Fibroblast of lung (primary cell): ENCODE results near the gene LHFPL5. TPM values are rescaled to one million over a fixed set of nuclear protein-coding genes. Genes with fewer than 3 reads are reported as not detected.

Experiments
- DNase-seq, 2 donors: peaks; one replicate each; pipeline versions ENCODE4 v3.0.0 to v3.0.0-alpha.2; 2010; ENCODE audit warnings: low read depth in 2 of 2
- H2AFZ ChIP-seq: 2 replicates; pipeline ENCODE4 v1.5.1; 2012; ENCODE audit warnings: low read length, control low read depth, inconsistent platforms
- H3K27ac ChIP-seq: 2 replicates; pipeline ENCODE4 v1.5.1; 2011; ENCODE audit warnings: low read length, control low read depth; ENCODE audit not compliant: insufficient read depth
- H3K27me3 ChIP-seq: 2 replicates; pipeline ENCODE4 v1.5.1; 2011; ENCODE audit warnings: mild to moderate bottlenecking, low read length; ENCODE audit not compliant: control insufficient read depth, insufficient read depth
- H3K36me3 ChIP-seq: 2 replicates; pipeline ENCODE4 v1.5.1; 2011; ENCODE audit warnings: low read length; ENCODE audit not compliant: control insufficient read depth, insufficient read depth
- H3K4me1 ChIP-seq: 2 replicates; pipeline ENCODE4 v1.5.1; 2011; ENCODE audit warnings: low read length; ENCODE audit not compliant: control insufficient read depth, insufficient read depth; ENCODE audit errors: extremely low read depth
- H3K4me2 ChIP-seq: 2 replicates; pipeline ENCODE4 v1.5.1; 2011; ENCODE audit warnings: low read length, control low read depth; ENCODE audit not compliant: insufficient read depth; ENCODE audit errors: extremely low read depth
- H3K4me3 ChIP-seq, 4 experiments: fragments of 200-600 bp in 1 of 4; sonication (generic) in 1 of 4; replicated peaks in 1 of 4; 2 replicates each; pipeline ENCODE4 v1.5.1; 2011 to 2016; ENCODE audit warnings: low read length in 4 of 4, low read depth in 3 of 4, mild to moderate bottlenecking in 3 of 4, control low read depth in 2 of 4, inconsistent platforms in 1 of 4, mixed read lengths in 1 of 4; ENCODE audit not compliant: insufficient read depth in 1 of 4; ENCODE audit errors: control extremely low read depth in 1 of 4
- H3K79me2 ChIP-seq: 2 replicates; pipeline ENCODE4 v1.5.1; 2012; ENCODE audit warnings: mild to moderate bottlenecking, low read length, inconsistent platforms; ENCODE audit not compliant: control insufficient read depth, insufficient read depth
- H3K9ac ChIP-seq: 2 replicates; pipeline ENCODE4 v1.5.1; 2011; ENCODE audit warnings: mild to moderate bottlenecking, low read length, control low read depth; ENCODE audit not compliant: insufficient read depth
- H3K9me3 ChIP-seq: 2 replicates; pipeline ENCODE4 v1.5.1; 2012; ENCODE audit warnings: low read depth, low read length; ENCODE audit not compliant: control insufficient read depth, insufficient read depth
- H4K20me1 ChIP-seq: 2 replicates; pipeline ENCODE4 v1.5.1; 2011; ENCODE audit warnings: low read length; ENCODE audit not compliant: control insufficient read depth, insufficient read depth; ENCODE audit errors: extremely low read depth
- EZH2 ChIP-seq: IDR thresholded peaks from 2 replicates; pipeline ENCODE4 v1.5.1; 2012; ENCODE audit warnings: low read length, control low read depth, mild to moderate bottlenecking; ENCODE audit errors: missing control alignments
- polyA minus RNA-seq: library from RNA; depleted of rRNA, polyadenylated mRNA; stranded (reverse); fragments of >200 nt; gene quantifications from 2 replicates; pipeline ENCODE4 v1.2.3, GENCODE V29; 2011; ENCODE audit warnings: low replicate concordance
- polyA plus RNA-seq, 2 donors: library from polyadenylated mRNA; depleted of rRNA in 1 of 2; stranded (reverse) in 1 of 2; unstranded in 1 of 2; fragments of >200 nt; gene quantifications; 2 replicates each; pipeline ENCODE4 v1.2.1, GENCODE V29; 2011 to 2012; ENCODE audit warnings: missing spikeins in 1 of 2
- total RNA-seq: library from RNA; depleted of rRNA; stranded (reverse); fragments of >200 nt; gene quantifications from 2 replicates; pipeline ENCODE4 v1.2.1, GENCODE V29; 2014
- TF ChIP-seq, protein P1 (sequence below), 2 donors: IDR thresholded peaks in 1 of 2; conservative IDR thresholded peaks in 1 of 2; 1 replicate in 1 of 2; 2 replicates in 1 of 2; pipeline ENCODE4 v1.5.1; 2011 to 2012; ENCODE audit warnings: low read length in 2 of 2, control low read depth in 1 of 2, inconsistent platforms in 1 of 2, low read depth in 1 of 2, mild to moderate bottlenecking in 1 of 2

LHFPL5 gene
- total RNA-seq (not detected in 2 replicates), polyA plus RNA-seq (not detected in 2 replicates), polyA minus RNA-seq (not detected in 2 replicates)
- polyA plus RNA-seq (2012), result not detected in 2 replicates

GRCh38 chr6:35804996-35805736, at the start of gene LHFPL5:
TSS of gene LHFPL5 (plus strand) at chr6:35805352. CDS start at chr6:35805671, 319 bp downstream.
- H3K9me3 ChIP-seq, result no peaks in the 10 kb centered on the region
- DNase-seq, result peak; percentile 11 to 15

DNA sequence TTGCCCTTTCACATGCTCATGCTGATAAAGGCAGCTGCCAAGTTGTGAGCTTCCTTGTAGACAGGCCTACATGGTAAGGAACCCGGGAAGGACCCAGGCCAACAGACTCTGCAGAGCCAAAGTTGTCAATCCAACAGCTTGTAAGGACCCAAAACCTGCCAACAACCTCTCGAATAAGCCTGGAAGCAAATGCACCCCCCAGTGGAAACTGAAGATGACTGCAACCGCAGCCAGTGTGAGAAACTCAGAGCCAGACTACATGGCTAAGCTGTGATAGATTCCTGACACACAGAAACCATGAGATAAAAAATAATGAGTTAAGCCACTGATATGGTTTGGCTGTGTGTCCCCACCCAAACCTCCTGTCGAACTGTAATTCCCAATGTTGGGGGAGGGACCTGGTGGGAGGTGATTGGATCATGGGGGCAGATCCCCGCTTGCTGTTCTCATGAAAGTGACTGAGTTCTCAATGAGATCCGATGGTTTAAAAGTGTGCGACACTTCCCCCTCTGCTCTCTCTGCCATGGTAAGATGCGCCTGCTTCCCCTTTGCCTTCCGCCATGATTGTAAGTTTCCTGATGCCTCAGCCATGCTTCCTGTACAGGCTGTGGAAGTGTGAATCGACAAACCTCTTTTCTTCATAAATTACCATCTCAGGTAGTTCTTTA, 47.6 kb upstream of the LHFPL5 start:
- Histone ChIP-seq H4K20me1 (no peaks in the 10 kb centered on the region), H3K9ac (no peak overlapping the region), H3K27ac (no peak overlapping the region), H3K79me2 (no peaks in the 10 kb centered on the region), H2AFZ (no peak overlapping the region), H3K27me3 (no peaks in the 10 kb centered on the region), H3K4me2 (no peak overlapping the region), H3K9me3 (no peaks in the 10 kb centered on the region), H3K4me1 (no peaks in the 10 kb centered on the region), H3K4me3 (no peak overlapping the region), H3K36me3 (no peaks in the 10 kb centered on the region)
- peak; percentile 12 to 46 for DNase-seq
- TF ChIP-seq, protein P1, sequence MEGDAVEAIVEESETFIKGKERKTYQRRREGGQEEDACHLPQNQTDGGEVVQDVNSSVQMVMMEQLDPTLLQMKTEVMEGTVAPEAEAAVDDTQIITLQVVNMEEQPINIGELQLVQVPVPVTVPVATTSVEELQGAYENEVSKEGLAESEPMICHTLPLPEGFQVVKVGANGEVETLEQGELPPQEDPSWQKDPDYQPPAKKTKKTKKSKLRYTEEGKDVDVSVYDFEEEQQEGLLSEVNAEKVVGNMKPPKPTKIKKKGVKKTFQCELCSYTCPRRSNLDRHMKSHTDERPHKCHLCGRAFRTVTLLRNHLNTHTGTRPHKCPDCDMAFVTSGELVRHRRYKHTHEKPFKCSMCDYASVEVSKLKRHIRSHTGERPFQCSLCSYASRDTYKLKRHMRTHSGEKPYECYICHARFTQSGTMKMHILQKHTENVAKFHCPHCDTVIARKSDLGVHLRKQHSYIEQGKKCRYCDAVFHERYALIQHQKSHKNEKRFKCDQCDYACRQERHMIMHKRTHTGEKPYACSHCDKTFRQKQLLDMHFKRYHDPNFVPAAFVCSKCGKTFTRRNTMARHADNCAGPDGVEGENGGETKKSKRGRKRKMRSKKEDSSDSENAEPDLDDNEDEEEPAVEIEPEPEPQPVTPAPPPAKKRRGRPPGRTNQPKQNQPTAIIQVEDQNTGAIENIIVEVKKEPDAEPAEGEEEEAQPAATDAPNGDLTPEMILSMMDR (conservative IDR thresholded peaks at IDR 0.05 in 1 of 2, IDR thresholded peaks at IDR 0.05 in 1 of 2; ENCODE audit: low read depth in 1 of 2, low read length in 2 of 2), result peak; percentile 31 to 54
- no peak for TF ChIP-seq EZH2

More at GRCh38 chr6:35804996-35805736, at the start of gene LHFPL5:
- no peak within 1 kb of the TSS for H2AFZ ChIP-seq
- no peak within 1 kb of the TSS for H3K9ac ChIP-seq
- H3K79me2 ChIP-seq, result no peaks in the 10 kb centered on the region
- TF ChIP-seq, protein P1 (conservative IDR thresholded peaks at IDR 0.05 in 1 of 2, IDR thresholded peaks at IDR 0.05 in 1 of 2; ENCODE audit: low read depth in 1 of 2, low read length in 2 of 2), result no peak
- TF ChIP-seq EZH2, result no peak
- no peaks in the 10 kb centered on the region for H3K4me1 ChIP-seq
- H3K27me3 ChIP-seq, result no peaks in the 10 kb centered on the region
- peak within 1 kb of the TSS; percentile 32 for H3K4me2 ChIP-seq
- H3K27ac ChIP-seq, result no peak within 1 kb of the TSS
- H3K4me3 ChIP-seq, result peak within 1 kb of the TSS in 2 of 4 experiments; percentile 27 to 35
- no peaks in the 10 kb centered on the region for H3K36me3 ChIP-seq
- no peaks in the 10 kb centered on the region for H4K20me1 ChIP-seq

DNA sequence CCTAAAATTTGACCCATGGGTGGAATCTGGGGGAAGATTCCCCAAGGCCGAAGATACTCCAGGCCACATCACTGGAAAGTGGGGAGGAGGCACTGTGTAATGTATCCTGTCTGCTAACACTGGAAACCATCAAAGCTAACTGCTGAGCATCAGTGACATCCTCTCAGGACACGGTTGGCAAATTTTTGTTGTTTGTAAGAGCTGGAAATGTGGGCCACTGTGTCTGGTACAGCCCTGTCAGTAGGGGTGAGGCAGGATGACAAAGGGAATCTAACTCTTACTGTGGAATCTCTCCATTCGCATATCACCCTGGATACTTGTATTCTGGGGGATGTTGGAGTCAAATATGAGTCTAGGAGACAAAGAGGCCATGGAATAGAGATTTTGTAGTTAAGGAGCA, 45.7 kb upstream of the LHFPL5 start:
- H3K79me2 ChIP-seq, result no peaks in the 10 kb centered on the region
- no peak for DNase-seq
- H3K4me1 ChIP-seq, result no peaks in the 10 kb centered on the region
- H3K4me3 ChIP-seq, result no peak overlapping the region
- H3K36me3 ChIP-seq, result no peaks in the 10 kb centered on the region
- H3K4me2 ChIP-seq, result no peak overlapping the region
- H3K27ac ChIP-seq, result no peak overlapping the region
- no peak for TF ChIP-seq EZH2
- TF ChIP-seq, protein P1 (conservative IDR thresholded peaks at IDR 0.05 in 1 of 2, IDR thresholded peaks at IDR 0.05 in 1 of 2; ENCODE audit: low read depth in 1 of 2, low read length in 2 of 2), result no peak
- H2AFZ ChIP-seq, result no peak overlapping the region
- H3K27me3 ChIP-seq, result peaks cover 11% of the 10 kb centered on the region
- H4K20me1 ChIP-seq, result no peaks in the 10 kb centered on the region
- H3K9ac ChIP-seq, result no peak overlapping the region
- H3K9me3 ChIP-seq, result no peaks in the 10 kb centered on the region
